Type B pancreatic cell (in vitro differentiated cells): ENCODE measurements around the gene SLC22A23. TPM values are rescaled to one million over a fixed set of nuclear protein-coding genes. Genes with fewer than 3 reads are reported as not detected.
A peak's percentile ranks its signal among the peaks of the same experiment; 100 is the strongest.

Experiments
- DNase-seq: peaks from one replicate; pipeline ENCODE4 v3.0.0; 2021; ENCODE audit warnings: mixed read lengths; ENCODE audit not compliant: unreplicated experiment; ENCODE audit errors: extremely low spot score
- H3K27ac Mint-ChIP-seq: 2 replicates; pipeline ENCODE4 v1.8.0; 2021; ENCODE audit warnings: mild to moderate bottlenecking, mixed read lengths
- H3K27me3 Mint-ChIP-seq: 2 replicates; pipeline ENCODE4 v1.8.0; 2021; ENCODE audit warnings: mixed read lengths
- H3K36me3 Mint-ChIP-seq: 2 replicates; pipeline ENCODE4 v1.8.0; 2021; ENCODE audit warnings: mixed read lengths
- H3K4me1 Mint-ChIP-seq: one replicate; pipeline ENCODE4 v1.8.0; 2021; ENCODE audit warnings: mixed read lengths; ENCODE audit not compliant: unreplicated experiment
- H3K4me3 Mint-ChIP-seq: 2 replicates; pipeline ENCODE4 v1.8.0; 2021; ENCODE audit warnings: mild to moderate bottlenecking, mixed read lengths
- H3K9me3 Mint-ChIP-seq: 2 replicates; pipeline ENCODE4 v1.8.0; 2021; ENCODE audit warnings: mixed read lengths
- total RNA-seq: library from RNA; stranded (reverse); gene quantifications from 2 replicates; pipeline ENCODE4 v1.2.1, GENCODE V29; 2021; ENCODE audit warnings: low replicate concordance
- TF ChIP-seq, protein P1 (sequence below): fragments of 200-600 bp; sonication (generic); conservative IDR thresholded peaks from 2 replicates; pipeline ENCODE4 v1.5.0; 2021; ENCODE audit warnings: antibody characterized with exemption, mild to moderate bottlenecking

The SLC22A23 gene
- total RNA-seq, 1 donor from 2014 or later: 36.6 TPM

- no peak for DNase-seq
- peaks cover 3% of the 10 kb centered on the region for H3K9me3 Mint-ChIP-seq
- no peaks in the 10 kb centered on the region for H3K36me3 Mint-ChIP-seq
- TF ChIP-seq, protein P1, sequence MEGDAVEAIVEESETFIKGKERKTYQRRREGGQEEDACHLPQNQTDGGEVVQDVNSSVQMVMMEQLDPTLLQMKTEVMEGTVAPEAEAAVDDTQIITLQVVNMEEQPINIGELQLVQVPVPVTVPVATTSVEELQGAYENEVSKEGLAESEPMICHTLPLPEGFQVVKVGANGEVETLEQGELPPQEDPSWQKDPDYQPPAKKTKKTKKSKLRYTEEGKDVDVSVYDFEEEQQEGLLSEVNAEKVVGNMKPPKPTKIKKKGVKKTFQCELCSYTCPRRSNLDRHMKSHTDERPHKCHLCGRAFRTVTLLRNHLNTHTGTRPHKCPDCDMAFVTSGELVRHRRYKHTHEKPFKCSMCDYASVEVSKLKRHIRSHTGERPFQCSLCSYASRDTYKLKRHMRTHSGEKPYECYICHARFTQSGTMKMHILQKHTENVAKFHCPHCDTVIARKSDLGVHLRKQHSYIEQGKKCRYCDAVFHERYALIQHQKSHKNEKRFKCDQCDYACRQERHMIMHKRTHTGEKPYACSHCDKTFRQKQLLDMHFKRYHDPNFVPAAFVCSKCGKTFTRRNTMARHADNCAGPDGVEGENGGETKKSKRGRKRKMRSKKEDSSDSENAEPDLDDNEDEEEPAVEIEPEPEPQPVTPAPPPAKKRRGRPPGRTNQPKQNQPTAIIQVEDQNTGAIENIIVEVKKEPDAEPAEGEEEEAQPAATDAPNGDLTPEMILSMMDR: no peak
- H3K4me1 Mint-ChIP-seq: peaks cover 48% of the 10 kb centered on the region
- peak overlapping the region; percentile 29 for H3K27ac Mint-ChIP-seq
- no peaks in the 10 kb centered on the region for H3K27me3 Mint-ChIP-seq
- H3K4me3 Mint-ChIP-seq: peak overlapping the region; percentile 46
Observed at GRCh38 chr6:3501826-3502500, 45.1 kb upstream of the SLC22A23 start.

DNA sequence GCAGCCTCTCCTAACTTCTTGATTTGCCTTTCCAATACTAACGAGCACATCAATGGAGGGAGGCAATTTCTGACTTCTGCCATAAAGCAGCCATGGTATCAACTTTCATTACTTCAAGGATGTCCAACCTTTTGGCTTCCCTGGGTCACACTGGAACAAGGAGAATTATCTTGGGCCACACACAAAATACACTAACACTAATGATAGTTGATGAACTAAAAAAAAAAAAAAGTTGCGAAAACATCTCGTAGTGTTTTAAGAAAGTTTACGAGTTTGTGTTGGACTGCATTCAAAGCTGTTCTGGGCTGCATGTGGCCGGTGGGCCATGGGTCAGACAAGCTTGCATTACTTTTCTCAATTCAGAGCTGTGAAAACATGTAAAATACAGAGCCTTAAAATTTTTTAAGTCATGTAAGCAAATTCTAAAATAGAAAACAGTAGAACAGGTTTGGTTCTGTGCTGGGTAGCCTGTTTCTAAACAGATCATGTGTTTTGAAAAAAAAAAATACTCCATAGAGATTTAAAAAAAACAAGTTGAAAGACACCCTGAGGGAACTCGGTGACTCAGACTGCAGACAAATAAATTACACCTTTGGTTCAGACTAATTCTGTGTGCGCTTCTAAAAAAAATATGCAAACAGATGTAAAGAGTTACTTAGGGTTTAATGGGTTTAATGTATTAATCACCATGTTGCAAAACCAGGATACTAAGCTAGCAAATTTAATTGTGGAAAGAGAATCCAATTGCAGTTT, 43.6 kb upstream of the SLC22A23 start:
- TF ChIP-seq, protein P1: no peak
- H3K9me3 Mint-ChIP-seq: peaks cover 3% of the 10 kb centered on the region
- H3K27ac Mint-ChIP-seq: peak overlapping the region; percentile 59
- peak overlapping the region; percentile 57 for H3K4me3 Mint-ChIP-seq
- H3K27me3 Mint-ChIP-seq: no peaks in the 10 kb centered on the region
- peaks cover 37% of the 10 kb centered on the region for H3K4me1 Mint-ChIP-seq
- no peaks in the 10 kb centered on the region for H3K36me3 Mint-ChIP-seq
- DNase-seq: no peak

DNA sequence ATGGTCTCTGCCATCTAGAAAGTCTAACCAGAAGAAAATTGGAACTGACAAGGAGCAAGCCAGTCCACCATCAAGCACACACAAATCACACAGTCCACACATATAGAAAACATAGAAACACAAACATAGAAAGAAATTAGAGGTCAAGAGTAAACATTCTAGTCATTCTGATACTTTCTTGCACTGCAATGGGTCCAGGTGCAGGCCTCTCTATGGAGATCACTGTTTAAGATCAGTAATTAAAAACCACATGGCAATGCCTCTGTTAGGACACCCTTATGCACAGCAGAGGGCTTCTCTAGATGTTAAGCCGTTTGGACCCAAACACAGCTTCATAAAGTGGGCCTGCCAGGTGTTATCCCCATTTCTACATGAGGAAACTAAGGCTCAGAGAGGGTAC, 42.8 kb upstream of the SLC22A23 start:
- Mint-ChIP-seq H3K27me3 (no peaks in the 10 kb centered on the region), H3K4me1 (peaks cover 37% of the 10 kb centered on the region), H3K9me3 (no peaks in the 10 kb centered on the region), H3K4me3 (no peak overlapping the region), H3K36me3 (no peaks in the 10 kb centered on the region), H3K27ac (no peak overlapping the region)
- TF ChIP-seq, protein P1: no peak
- no peak for DNase-seq

DNA sequence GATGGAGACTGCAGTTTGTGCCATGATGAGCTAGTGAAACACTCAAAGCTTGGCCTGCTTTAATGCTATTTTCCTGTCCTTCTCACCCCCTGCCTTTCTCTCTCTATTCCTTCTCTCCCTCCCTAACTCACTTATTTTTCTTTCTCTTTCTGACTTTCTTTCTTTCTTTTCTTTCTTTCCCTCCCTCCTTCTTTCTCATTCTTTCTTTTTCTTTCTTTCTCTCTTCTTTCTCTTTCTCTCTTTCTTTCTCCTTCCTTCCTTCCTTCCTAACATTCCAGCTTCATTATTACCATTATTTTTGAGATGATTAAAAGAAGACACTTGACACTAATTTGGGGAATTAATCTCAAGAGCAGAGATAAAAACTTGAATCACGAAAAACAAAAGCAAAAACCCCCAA, 39.5 kb upstream of the SLC22A23 start:
- peaks cover 20% of the 10 kb centered on the region for H3K4me1 Mint-ChIP-seq
- TF ChIP-seq, protein P1: no peak
- no peak overlapping the region for H3K27ac Mint-ChIP-seq
- no peaks in the 10 kb centered on the region for H3K27me3 Mint-ChIP-seq
- DNase-seq: no peak
- H3K9me3 Mint-ChIP-seq: no peaks in the 10 kb centered on the region
- no peaks in the 10 kb centered on the region for H3K36me3 Mint-ChIP-seq
- H3K4me3 Mint-ChIP-seq: no peak overlapping the region

DNA sequence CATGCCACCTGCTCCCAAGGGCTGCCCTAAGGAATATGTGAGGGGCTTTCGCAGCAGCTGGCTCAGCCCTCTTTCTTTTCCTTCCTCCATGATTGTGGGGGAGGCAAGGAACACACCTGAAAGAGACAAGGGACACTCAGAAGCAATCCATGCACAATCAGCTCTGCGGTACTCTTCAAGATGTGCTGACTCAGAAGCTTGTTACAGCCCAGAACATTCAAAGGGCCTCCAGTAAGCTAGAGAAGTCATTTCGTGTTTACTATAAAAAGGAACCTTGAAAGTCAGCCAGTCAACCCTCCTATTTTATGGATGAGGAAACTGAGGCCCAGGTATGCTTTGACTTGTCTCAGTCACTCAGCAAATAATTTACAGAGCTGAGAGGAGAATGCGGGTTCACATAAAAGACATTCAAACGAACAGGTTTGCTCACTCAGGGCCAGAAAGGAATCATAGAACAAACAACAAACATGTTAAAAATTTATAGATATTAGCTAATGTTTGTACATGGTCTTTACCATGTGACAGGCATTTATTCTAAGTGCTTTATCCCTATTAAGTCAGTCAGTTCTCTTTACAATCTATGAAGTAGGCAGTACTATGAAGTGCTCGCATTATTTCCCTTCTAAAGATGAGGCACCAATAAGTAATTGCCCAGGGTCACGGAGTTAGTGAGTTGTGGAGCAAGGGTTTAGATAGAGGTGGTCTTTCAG, 37.7 kb upstream of the SLC22A23 start:
- Mint-ChIP-seq H3K4me1 (peaks cover 9% of the 10 kb centered on the region), H3K27me3 (no peaks in the 10 kb centered on the region), H3K36me3 (no peaks in the 10 kb centered on the region), H3K27ac (no peak overlapping the region), H3K9me3 (no peaks in the 10 kb centered on the region), H3K4me3 (no peak overlapping the region)
- DNase-seq: no peak
- TF ChIP-seq, protein P1: no peak
